GM19455 (cell line): ENCODE measurements around the gene CNTLN.
A peak's percentile ranks its signal among the peaks of the same experiment; 100 is the strongest.
"Not testable (repeated sequence)": the region's sequence is repeated elsewhere in the genome, so short reads cannot be mapped to it uniquely, and the experiment has no call there.

ENCODE experiments used
- ATAC-seq: cut with Tn5 transposase; IDR thresholded peaks from one replicate; pipeline ENCODE4 v1.9.1; 2021; ENCODE audit not compliant: unreplicated experiment

Gene CNTLN

DNA sequence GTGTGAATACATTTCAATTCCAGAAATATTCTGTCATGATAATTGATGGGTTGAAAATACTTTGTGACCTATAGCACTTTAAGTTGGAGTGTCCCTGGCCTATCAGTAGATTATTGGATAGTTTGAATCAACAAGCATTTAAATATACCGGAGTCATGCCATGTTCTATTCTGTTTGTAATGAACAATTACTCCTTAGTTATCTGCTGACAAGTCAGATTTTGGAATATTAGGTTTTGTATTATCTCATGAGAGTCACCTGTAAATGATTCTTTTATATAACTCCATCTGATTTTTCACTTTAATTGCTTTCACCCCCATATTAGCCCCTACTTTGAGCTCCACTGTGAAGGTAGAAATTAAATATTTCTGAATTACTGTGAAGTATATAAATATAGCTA lies 351.6 kb downstream of the CNTLN start:
- no peak for ATAC-seq

DNA sequence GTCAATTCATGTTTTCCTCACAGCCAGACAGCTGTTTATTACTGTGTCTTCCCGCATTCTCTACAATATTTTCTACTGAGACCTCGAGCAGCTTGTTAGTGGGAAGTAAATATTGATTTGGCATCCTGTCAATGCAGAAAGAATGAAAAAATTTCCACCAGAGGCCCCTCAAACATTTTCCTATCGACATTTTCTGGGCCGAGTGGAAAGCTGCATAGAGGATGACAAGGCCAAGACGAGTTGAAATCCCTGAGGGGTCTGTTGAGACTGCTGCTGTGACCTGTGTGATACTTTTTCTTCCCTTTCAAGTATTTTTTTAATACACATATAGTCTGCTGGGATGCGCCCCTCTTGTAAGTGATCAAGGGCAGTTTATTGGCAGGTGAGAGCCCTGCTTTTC lies 352.6 kb downstream of the CNTLN start:
- ATAC-seq: no peak

DNA sequence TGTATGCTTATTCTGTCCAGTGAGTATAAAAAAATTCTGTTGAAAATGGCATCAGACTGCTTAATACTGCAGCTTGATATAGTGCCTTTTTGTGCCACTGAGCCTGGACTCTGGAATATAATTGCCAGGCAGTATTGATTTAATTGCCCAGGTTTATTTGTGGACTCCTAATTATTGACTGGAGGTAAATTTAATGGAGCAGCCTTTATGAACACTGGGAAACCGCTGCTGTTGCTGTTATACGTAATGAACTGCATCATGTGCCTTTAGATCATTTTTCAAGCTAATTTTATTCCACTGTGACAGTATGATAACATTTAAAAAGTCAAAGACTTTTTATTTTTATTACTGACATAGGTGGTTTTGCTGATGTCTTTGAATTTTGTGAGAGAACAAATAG lies 353.8 kb downstream of the CNTLN start:
- no peak for ATAC-seq

DNA sequence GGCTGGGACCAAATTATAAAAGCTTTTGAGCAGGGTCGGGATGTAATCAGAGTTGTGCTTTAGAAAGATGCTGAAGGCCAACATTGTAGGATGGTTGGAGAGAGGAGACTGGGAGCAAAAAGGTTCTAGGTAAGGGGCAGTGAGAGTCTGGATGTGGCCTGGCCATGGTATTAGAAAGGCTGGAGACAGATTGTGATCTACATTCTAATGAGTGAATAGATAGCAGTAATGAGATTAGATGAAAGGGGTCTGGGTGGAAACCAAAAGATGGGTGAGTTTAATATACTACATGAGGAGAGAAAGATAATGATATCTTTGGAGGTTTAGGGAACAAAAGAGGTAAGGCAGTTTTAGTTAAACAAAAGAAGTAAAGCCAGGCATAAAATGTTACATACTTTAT lies 355.3 kb downstream of the CNTLN start:
- no peak for ATAC-seq

DNA sequence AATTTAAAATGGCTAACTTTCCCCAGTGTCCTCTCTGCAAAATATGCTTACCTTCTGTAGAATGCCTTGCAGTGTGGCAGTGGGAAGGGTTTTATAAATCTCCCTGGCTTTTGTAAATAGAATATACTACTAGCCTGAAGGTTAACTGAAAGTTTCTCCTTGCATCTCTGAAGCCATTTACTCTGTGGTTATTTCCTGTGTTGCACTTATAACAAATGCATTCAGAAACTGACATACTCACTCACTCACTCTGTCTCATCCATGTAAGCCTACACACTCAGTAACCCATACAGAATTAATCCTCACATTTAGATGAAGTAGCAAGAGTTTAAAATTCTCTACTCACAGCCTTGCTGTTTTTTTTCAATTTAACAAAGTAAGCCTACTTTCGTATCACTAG lies 356.9 kb downstream of the CNTLN start:
- ATAC-seq: no peak

DNA sequence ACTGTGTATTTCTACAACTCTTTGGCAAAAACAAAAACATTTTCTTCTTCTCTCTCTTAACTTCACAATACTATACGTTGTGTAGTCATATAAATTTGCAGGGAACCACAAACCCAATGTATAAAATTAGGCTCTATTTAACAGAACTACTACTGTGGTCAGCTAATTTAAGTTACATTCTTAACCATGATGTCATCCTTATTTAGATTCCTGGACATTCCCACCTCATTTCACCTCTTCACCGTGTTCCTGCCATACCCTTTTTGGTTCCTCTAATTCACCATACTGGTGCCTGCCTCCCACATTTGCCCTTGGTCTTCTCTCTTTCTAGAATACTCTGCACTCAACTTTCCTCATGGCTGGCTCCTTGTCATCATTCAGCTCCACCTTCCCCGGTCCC lies 368.4 kb downstream of the CNTLN start:
- no peak for ATAC-seq

DNA sequence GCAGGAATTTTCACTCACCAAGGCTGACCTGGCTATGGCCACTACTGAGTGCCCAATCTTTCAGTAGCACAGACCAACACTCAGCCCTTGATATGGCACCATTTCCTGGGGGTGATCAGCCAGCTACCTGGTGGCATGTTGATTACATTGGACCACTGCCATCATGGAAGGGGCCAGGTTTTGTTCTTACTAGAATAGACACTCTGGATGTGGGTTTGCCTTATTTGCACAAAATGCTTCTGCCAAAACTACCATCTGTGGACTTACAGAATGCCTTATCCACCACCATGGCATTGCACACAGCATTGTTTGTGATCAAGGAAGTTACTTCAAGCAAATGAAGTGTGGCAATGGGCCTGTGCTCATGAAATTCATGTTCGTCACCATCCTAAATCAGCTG lies 374.3 kb downstream of the CNTLN start:
- no peak for ATAC-seq

- ATAC-seq: no peak
Measured at GRCh38 chr9:17509701-17510100, 374.9 kb downstream of the CNTLN start.

DNA sequence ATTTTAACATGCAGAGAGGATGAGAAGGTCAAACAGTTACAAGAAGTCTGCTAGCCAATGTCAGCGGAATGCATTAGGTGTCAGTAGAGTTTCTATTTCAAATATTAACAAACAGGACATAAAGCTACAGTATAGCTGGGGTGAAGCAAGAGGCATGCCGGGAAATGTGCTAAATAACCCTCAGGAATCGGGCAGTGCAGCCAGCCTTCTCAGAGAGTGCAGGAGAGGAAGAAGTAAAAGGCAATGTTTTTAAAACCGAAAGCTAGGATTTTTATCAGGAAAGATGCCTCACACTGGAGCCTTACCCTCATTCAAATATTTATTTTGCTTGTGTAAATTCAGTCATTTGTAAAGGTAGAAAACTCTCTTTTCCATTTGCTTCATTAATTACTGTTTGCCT lies 384.9 kb downstream of the CNTLN start:
- ATAC-seq: no peak

DNA sequence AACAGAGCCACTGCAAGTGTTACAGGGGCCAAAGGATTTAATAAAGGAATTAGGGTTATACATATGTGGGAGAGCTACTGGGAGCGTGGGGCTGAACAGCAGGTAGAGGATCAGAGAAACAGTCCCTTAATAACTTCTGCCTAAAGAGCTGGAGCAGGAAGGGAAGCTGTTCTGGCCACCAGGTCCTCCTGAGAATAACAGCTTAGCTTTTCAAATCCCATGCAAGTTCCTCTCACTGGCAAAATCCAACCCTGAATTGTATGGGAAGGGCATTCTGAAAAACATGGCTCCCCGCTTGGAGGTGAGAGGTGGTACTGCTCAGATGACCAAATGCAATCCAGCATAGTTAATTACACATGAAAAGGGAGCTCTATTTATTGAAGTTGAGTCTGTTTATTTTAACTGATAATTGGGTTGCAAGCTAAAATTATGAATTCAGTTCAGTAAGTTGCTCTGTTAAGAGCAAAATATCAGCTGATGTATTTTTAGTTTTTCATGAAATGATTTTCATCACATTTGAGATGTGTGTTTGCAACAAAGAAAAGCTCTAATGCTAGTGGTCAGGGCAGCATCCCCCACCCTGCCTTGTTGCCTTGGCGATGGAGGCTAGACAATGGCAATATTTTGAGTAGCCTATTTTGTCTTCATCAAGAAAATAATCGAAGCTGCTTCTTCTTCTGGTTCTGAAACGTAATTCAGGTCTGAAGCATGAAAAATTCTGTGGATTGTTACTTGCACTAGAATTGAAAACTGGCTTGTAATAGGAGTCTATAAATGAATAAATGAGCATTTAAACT lies 385.6 kb downstream of the CNTLN start:
- no peak for ATAC-seq

- no peak for ATAC-seq
Measured at GRCh38 chr9:17521100-17521855, 386.4 kb downstream of the CNTLN start.

DNA sequence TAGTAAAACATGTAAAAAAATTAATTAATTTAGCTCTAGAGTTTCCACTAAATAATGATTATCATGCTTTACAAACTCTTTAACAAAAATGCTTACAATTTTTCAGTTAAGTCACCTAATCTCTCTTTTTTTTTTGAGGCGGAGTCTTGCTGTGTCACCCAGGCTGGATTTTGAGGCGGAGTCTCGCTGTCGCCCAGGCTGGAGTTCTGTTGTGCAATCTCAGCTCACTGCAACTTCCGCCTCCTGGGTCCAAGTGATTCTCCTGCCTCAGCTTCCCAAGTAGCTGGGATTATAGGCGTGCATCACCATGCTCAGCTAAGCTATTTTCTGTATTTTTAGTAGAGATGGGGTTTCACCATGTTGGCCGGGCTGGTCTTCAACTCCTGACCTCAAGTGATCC lies 391.9 kb downstream of the CNTLN start:
- ATAC-seq: not testable (repeated sequence)

- no peak for ATAC-seq
Measured at GRCh38 chr9:17528859-17529258, 394.0 kb downstream of the CNTLN start.

GRCh38 chr9:17531642-17532254 lies 396.9 kb downstream of the CNTLN start:
- peak; percentile 96 for ATAC-seq

GRCh38 chr9:17532461-17532860 lies 397.6 kb downstream of the CNTLN start:
- ATAC-seq: no peak

- ATAC-seq: no peak
Measured at GRCh38 chr9:17535176-17535575, 400.3 kb downstream of the CNTLN start.

GRCh38 chr9:17536027-17536426 lies 401.2 kb downstream of the CNTLN start:
- no peak for ATAC-seq

DNA sequence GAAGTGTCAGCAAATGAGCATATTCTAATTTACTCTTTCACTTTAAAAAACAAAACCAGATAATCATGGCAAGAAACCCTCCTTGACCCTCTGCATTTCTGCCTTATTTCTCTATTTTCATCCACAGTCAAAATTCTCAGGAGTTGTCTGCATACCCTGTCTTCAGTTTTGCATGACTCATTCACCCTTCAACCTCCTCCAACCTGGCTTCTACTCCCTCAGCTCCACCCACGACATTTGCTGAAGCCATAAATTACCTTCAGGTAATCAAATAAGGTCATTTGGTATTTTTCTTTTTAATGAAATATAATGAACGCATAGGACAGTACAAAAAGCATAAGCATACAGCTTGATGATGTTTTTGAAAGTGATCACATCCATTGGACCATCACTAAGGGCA lies 416.2 kb downstream of the CNTLN start:
- ATAC-seq: no peak
